HepG2 (cell line): ENCODE data around the gene ARHGAP21. TPM values are rescaled to one million over a fixed set of nuclear protein-coding genes. Genes with fewer than 3 reads are reported as not detected.
A peak's percentile ranks its signal among the peaks of the same experiment; 100 is the strongest.

Experiments
- DMAP1 ChIP-seq: IDR thresholded peaks from 2 replicates; pipeline ENCODE4 v1.6.1; 2016
- HNRNPL ChIP-seq: fragments of 200-400 bp; formaldehyde crosslinking; IDR thresholded peaks from 2 replicates; pipeline ENCODE4 v1.6.1; 2017; ENCODE audit warnings: mild to moderate bottlenecking, low read depth, low read length
- IKZF5 ChIP-seq: IDR thresholded peaks from 2 replicates; pipeline ENCODE4 v1.6.1; 2018; ENCODE audit warnings: missing genetic modification reagents, mild to moderate bottlenecking, missing compliant biosample characterization
- NCOA5 ChIP-seq: sonication (generic); formaldehyde crosslinking; IDR thresholded peaks from 2 replicates; pipeline ENCODE4 v1.4.0; 2020; ENCODE audit warnings: missing genetic modification reagents
- RAD21 ChIP-seq: fragments of 450-650 bp; formaldehyde crosslinking; IDR thresholded peaks from 2 replicates; pipeline ENCODE4 v1.5.0; 2020; ENCODE audit warnings: mild to moderate bottlenecking
- SAFB2 ChIP-seq: sonication (generic); formaldehyde crosslinking; IDR thresholded peaks from 2 replicates; pipeline ENCODE4 v1.5.1; 2020; ENCODE audit warnings: missing genetic modification reagents, low read depth, mild to moderate bottlenecking, borderline replicate concordance
- SATB2 ChIP-seq: sonication (generic); formaldehyde crosslinking; IDR thresholded peaks from 2 replicates; pipeline ENCODE4 v1.5.0; 2020; ENCODE audit warnings: missing genetic modification reagents
- SMAD3 ChIP-seq: sonication (generic); formaldehyde crosslinking; IDR thresholded peaks from 2 replicates; pipeline ENCODE4 v1.4.0; 2020; ENCODE audit warnings: missing genetic modification reagents
- SMC3 ChIP-seq: IDR thresholded peaks from 2 replicates; pipeline ENCODE4 v1.6.1; 2011; ENCODE audit warnings: low read length, improper control_type of control experiment
- SRSF1 ChIP-seq: fragments of 200-400 bp; formaldehyde crosslinking; optimal IDR thresholded peaks from 2 replicates; pipeline ENCODE3; 2017; ENCODE audit warnings: mild to moderate bottlenecking, low read depth, low read length, moderate library complexity
- TBX2 ChIP-seq: sonication (generic); formaldehyde crosslinking; IDR thresholded peaks from 2 replicates; pipeline ENCODE4 v1.5.0; 2020; ENCODE audit warnings: missing genetic modification reagents, mild to moderate bottlenecking, borderline replicate concordance
- YY1 ChIP-seq: IDR thresholded peaks from 2 replicates; pipeline ENCODE4 v1.6.1; 2011; ENCODE audit warnings: low read length, low read depth, moderate library complexity, mild to moderate bottlenecking; ENCODE audit not compliant: insufficient read depth, insufficient replicate concordance
- ZNF207 ChIP-seq: fragments of 450-650 bp; IDR thresholded peaks from 2 replicates; pipeline ENCODE4 v1.6.1; 2016; ENCODE audit warnings: antibody characterized with exemption, borderline replicate concordance
- ZNF263 ChIP-seq: sonication (generic); formaldehyde crosslinking; IDR thresholded peaks from 2 replicates; pipeline ENCODE4 v1.4.0; 2020; ENCODE audit warnings: missing genetic modification reagents
- ZNF296 ChIP-seq: sonication (generic); formaldehyde crosslinking; conservative IDR thresholded peaks from 2 replicates; pipeline ENCODE4 v1.5.0; 2020; ENCODE audit warnings: mild to moderate bottlenecking, missing genetic modification reagents
- ZNF768 ChIP-seq: sonication (generic); formaldehyde crosslinking; IDR thresholded peaks from 2 replicates; pipeline ENCODE4 v1.4.0; 2020; ENCODE audit warnings: missing genetic modification reagents
- ZNF790 ChIP-seq: sonication (generic); formaldehyde crosslinking; IDR thresholded peaks from 2 replicates; pipeline ENCODE4 v1.8.0; 2022; ENCODE audit warnings: missing genetic modification reagents, mild to moderate bottlenecking, borderline replicate concordance
- ZSCAN31 ChIP-seq: sonication (generic); formaldehyde crosslinking; IDR thresholded peaks from 2 replicates; pipeline ENCODE4 v1.5.0; 2020; ENCODE audit warnings: low read depth, mild to moderate bottlenecking, missing genetic modification reagents
- polyA plus RNA-seq, 8 experiments: library from polyadenylated mRNA; depleted of rRNA in 3 of 8; stranded (reverse) in 7 of 8; unstranded in 1 of 8; fragments of >200 nt; fragmentation: Illumina TruSeq in 4 of 8; extraction: Trizol in 4 of 8; gene quantifications; 2 replicates each; pipeline versions ENCODE4 v1.2.1 to v1.2.3, GENCODE V29; 2011 to 2016; ENCODE audit warnings: low read depth in 4 of 8, missing spikeins in 1 of 8, mixed read lengths in 1 of 8; ENCODE audit not compliant: insufficient read depth in 1 of 8
- total RNA-seq, 5 experiments: library from RNA; depleted of rRNA; stranded (reverse); fragments of >200 nt; fragmentation: Illumina TruSeq; extraction: Trizol; gene quantifications; 2 replicates each; pipeline ENCODE4 v1.2.3, GENCODE V29; 2016; ENCODE audit warnings: low read depth in 1 of 5
- TF ChIP-seq, protein P1 (sequence below): IDR thresholded peaks from 2 replicates; pipeline ENCODE4 v1.6.1; 2012; ENCODE audit warnings: low read length, improper control_type of control experiment
- TF ChIP-seq, protein P2 (sequence below): sonication (generic); formaldehyde crosslinking; IDR thresholded peaks from 2 replicates; pipeline ENCODE4 v1.4.0; 2020; ENCODE audit warnings: missing genetic modification reagents, borderline replicate concordance
- TF ChIP-seq, protein P3 (sequence below): sonication (generic); formaldehyde crosslinking; IDR thresholded peaks from 2 replicates; pipeline ENCODE4 v1.5.0; 2020; ENCODE audit warnings: missing genetic modification reagents, mild to moderate bottlenecking, borderline replicate concordance
- TF ChIP-seq, protein P4 (sequence below): sonication (generic); formaldehyde crosslinking; IDR thresholded peaks from 2 replicates; pipeline ENCODE4 v1.4.0; 2020; ENCODE audit warnings: missing genetic modification reagents
- TF ChIP-seq, protein P5 (sequence below): sonication (generic); formaldehyde crosslinking; IDR thresholded peaks from 2 replicates; pipeline ENCODE4 v1.5.0; 2020; ENCODE audit warnings: mild to moderate bottlenecking, missing genetic modification reagents, moderate library complexity

The ARHGAP21 gene
- total and polyA plus RNA-seq, 2 of the 13 experiments (the other 11 are each of a cell fraction or from before 2014, with no cell fraction given) = 23.9 to 26.6 TPM

DNA sequence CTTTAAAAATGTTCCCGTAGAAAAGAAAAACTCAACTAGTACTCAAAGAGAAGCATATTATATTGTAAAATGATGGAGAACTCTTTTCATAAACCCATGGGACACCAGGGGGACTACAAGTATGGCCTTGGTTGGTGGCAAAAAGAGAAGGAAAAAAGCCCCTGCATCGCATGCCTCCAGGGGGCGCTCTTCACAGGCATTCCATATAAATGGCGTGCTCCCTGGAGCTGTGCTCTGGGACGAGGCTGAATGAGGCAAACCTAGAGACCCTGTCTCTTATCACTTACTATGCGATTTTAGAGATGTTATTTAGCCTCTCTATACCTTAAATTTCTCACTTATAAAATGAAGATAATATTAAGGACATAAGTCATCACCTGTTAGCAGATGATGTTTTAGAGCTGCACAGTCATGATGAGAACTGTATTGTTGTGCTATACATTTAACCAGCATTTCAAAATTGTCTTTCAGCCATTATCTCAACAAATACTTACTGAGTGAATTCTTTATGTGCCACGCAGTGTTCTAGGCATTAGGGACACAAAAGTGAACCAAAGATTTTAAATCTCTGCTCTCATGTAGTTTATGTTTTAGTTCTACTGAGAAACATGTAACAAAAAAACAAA, 105.8 kb downstream of the ARHGAP21 start (continued):
- TF ChIP-seq YY1 (peak; percentile 19), NCOA5 (CRISPR knock-in tag) (no peak), SAFB2 (CRISPR knock-in tag) (no peak), ZNF296 (CRISPR knock-in tag) (no peak), SATB2 (CRISPR knock-in tag) (no peak), SRSF1 (no peak), SMC3 (peak; percentile 65), HNRNPL (no peak), IKZF5 (CRISPR knock-in tag) (no peak), DMAP1 (CRISPR knock-in tag) (no peak), TBX2 (no peak), ZNF768 (CRISPR knock-in tag) (no peak), ZNF790 (CRISPR knock-in tag) (no peak), ZNF207 (no peak), ZSCAN31 (CRISPR knock-in tag) (no peak), ZNF263 (CRISPR knock-in tag) (peak; percentile 97), SMAD3 (CRISPR knock-in tag) (no peak), RAD21 (CRISPR knock-in tag) (peak; percentile 69)
- TF ChIP-seq, protein P1, sequence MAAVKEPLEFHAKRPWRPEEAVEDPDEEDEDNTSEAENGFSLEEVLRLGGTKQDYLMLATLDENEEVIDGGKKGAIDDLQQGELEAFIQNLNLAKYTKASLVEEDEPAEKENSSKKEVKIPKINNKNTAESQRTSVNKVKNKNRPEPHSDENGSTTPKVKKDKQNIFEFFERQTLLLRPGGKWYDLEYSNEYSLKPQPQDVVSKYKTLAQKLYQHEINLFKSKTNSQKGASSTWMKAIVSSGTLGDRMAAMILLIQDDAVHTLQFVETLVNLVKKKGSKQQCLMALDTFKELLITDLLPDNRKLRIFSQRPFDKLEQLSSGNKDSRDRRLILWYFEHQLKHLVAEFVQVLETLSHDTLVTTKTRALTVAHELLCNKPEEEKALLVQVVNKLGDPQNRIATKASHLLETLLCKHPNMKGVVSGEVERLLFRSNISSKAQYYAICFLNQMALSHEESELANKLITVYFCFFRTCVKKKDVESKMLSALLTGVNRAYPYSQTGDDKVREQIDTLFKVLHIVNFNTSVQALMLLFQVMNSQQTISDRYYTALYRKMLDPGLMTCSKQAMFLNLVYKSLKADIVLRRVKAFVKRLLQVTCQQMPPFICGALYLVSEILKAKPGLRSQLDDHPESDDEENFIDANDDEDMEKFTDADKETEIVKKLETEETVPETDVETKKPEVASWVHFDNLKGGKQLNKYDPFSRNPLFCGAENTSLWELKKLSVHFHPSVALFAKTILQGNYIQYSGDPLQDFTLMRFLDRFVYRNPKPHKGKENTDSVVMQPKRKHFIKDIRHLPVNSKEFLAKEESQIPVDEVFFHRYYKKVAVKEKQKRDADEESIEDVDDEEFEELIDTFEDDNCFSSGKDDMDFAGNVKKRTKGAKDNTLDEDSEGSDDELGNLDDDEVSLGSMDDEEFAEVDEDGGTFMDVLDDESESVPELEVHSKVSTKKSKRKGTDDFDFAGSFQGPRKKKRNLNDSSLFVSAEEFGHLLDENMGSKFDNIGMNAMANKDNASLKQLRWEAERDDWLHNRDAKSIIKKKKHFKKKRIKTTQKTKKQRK = no peak
- TF ChIP-seq, protein P2, sequence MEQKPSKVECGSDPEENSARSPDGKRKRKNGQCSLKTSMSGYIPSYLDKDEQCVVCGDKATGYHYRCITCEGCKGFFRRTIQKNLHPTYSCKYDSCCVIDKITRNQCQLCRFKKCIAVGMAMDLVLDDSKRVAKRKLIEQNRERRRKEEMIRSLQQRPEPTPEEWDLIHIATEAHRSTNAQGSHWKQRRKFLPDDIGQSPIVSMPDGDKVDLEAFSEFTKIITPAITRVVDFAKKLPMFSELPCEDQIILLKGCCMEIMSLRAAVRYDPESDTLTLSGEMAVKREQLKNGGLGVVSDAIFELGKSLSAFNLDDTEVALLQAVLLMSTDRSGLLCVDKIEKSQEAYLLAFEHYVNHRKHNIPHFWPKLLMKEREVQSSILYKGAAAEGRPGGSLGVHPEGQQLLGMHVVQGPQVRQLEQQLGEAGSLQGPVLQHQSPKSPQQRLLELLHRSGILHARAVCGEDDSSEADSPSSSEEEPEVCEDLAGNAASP (CRISPR knock-in tag) = no peak
- TF ChIP-seq, protein P3, sequence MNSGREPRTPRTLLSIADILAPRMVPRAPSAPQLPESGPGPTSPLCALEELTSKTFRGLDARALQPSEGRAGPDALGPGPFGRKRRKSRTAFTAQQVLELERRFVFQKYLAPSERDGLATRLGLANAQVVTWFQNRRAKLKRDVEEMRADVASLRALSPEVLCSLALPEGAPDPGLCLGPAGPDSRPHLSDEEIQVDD (CRISPR knock-in tag) = no peak
- TF ChIP-seq, protein P4, sequence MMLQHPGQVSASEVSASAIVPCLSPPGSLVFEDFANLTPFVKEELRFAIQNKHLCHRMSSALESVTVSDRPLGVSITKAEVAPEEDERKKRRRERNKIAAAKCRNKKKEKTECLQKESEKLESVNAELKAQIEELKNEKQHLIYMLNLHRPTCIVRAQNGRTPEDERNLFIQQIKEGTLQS = no peak
- TF ChIP-seq, protein P5, sequence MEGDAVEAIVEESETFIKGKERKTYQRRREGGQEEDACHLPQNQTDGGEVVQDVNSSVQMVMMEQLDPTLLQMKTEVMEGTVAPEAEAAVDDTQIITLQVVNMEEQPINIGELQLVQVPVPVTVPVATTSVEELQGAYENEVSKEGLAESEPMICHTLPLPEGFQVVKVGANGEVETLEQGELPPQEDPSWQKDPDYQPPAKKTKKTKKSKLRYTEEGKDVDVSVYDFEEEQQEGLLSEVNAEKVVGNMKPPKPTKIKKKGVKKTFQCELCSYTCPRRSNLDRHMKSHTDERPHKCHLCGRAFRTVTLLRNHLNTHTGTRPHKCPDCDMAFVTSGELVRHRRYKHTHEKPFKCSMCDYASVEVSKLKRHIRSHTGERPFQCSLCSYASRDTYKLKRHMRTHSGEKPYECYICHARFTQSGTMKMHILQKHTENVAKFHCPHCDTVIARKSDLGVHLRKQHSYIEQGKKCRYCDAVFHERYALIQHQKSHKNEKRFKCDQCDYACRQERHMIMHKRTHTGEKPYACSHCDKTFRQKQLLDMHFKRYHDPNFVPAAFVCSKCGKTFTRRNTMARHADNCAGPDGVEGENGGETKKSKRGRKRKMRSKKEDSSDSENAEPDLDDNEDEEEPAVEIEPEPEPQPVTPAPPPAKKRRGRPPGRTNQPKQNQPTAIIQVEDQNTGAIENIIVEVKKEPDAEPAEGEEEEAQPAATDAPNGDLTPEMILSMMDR (CRISPR knock-in tag) = peak; percentile 77
